ENCODE data around the gene INHBC. TPM values are rescaled to one million over a fixed set of nuclear protein-coding genes. Genes with fewer than 3 reads are reported as not detected.

The INHBC gene
- total RNA-seq, 1 donor from 2014 or later, result not detected

GRCh38 chr12:57496822-57497221 is 62.2 kb downstream of the INHBC start:
- TF ChIP-seq CTCF (IDR thresholded peaks at IDR 0.05; ENCODE audit: insufficient read depth, low read length, poor library complexity, severe bottlenecking), result no peak
- Histone ChIP-seq H3K36me3 (ENCODE audit: control insufficient read depth, insufficient read depth, low read length) (peaks cover 10% of the 10 kb centered on the region), H3K4me3 (ENCODE audit: low read depth, low read length) (no peak overlapping the region), H3K27me3 (ENCODE audit: control insufficient read depth, insufficient read depth, low read length) (no peaks in the 10 kb centered on the region)
- DNase-seq (ENCODE audit: low read depth), result no peak

- peaks cover 10% of the 10 kb centered on the region for H3K36me3 ChIP-seq (ENCODE audit: control insufficient read depth, insufficient read depth, low read length)
- H3K27me3 ChIP-seq (ENCODE audit: control insufficient read depth, insufficient read depth, low read length), result no peaks in the 10 kb centered on the region
- DNase-seq (ENCODE audit: low read depth), result no peak
- TF ChIP-seq CTCF (IDR thresholded peaks at IDR 0.05; ENCODE audit: insufficient read depth, low read length, poor library complexity, severe bottlenecking), result no peak
- H3K4me3 ChIP-seq (ENCODE audit: low read depth, low read length), result no peak overlapping the region
Observed at GRCh38 chr12:57497223-57498131, 62.9 kb downstream of the INHBC start.

- TF ChIP-seq CTCF (IDR thresholded peaks at IDR 0.05; ENCODE audit: insufficient read depth, low read length, poor library complexity, severe bottlenecking), result no peak
- Histone ChIP-seq H3K27me3 (ENCODE audit: control insufficient read depth, insufficient read depth, low read length) (no peaks in the 10 kb centered on the region), H3K36me3 (ENCODE audit: control insufficient read depth, insufficient read depth, low read length) (peaks cover 7% of the 10 kb centered on the region), H3K4me3 (ENCODE audit: low read depth, low read length) (no peak overlapping the region)
- no peak for DNase-seq (ENCODE audit: low read depth)
Observed at GRCh38 chr12:57498132-57498502, 63.5 kb downstream of the INHBC start.

GRCh38 chr12:57498571-57498970 is 64.0 kb downstream of the INHBC start:
- no peak overlapping the region for H3K4me3 ChIP-seq (ENCODE audit: low read depth, low read length)
- TF ChIP-seq CTCF (IDR thresholded peaks at IDR 0.05; ENCODE audit: insufficient read depth, low read length, poor library complexity, severe bottlenecking), result no peak
- H3K36me3 ChIP-seq (ENCODE audit: control insufficient read depth, insufficient read depth, low read length), result peaks cover 7% of the 10 kb centered on the region
- no peaks in the 10 kb centered on the region for H3K27me3 ChIP-seq (ENCODE audit: control insufficient read depth, insufficient read depth, low read length)
- DNase-seq (ENCODE audit: low read depth), result no peak

GRCh38 chr12:57500213-57500612 is 65.6 kb downstream of the INHBC start:
- Histone ChIP-seq H3K4me3 (ENCODE audit: low read depth, low read length) (no peak overlapping the region), H3K27me3 (ENCODE audit: control insufficient read depth, insufficient read depth, low read length) (no peaks in the 10 kb centered on the region), H3K36me3 (ENCODE audit: control insufficient read depth, insufficient read depth, low read length) (peaks cover 7% of the 10 kb centered on the region)
- TF ChIP-seq CTCF (IDR thresholded peaks at IDR 0.05; ENCODE audit: insufficient read depth, low read length, poor library complexity, severe bottlenecking), result no peak
- DNase-seq (ENCODE audit: low read depth), result no peak

Other genes starting within 250 kb of the INHBC start
- gene NXPH4, start 218.0 kb upstream of the INHBC start, total RNA-seq, result 3.1 and 5.9 TPM in 2 replicates
- 490 and 536 TPM in 2 replicates for gene SHMT2, start 205.1 kb upstream of the INHBC start, total RNA-seq
- gene STAC3, start 183.6 kb upstream of the INHBC start, total RNA-seq, result 0.71 TPM in 1 of 2 replicates, not detected in the other
- 17.9 and 18.5 TPM in 2 replicates for gene R3HDM2, start 3.7 kb upstream of the INHBC start, total RNA-seq
- gene INHBE, start 20.5 kb downstream of the INHBC start, total RNA-seq, result 4.4 and 8.7 TPM in 2 replicates
- 1.6 TPM in 2 replicates for gene GLI1, start 25.0 kb downstream of the INHBC start, total RNA-seq
- 1.1 and 2.9 TPM in 2 replicates for gene ARHGAP9, start 45.1 kb downstream of the INHBC start, total RNA-seq
- 260 and 268 TPM in 2 replicates for gene MARS1, start 53.3 kb downstream of the INHBC start, total RNA-seq
- 95.7 and 107 TPM in 2 replicates for gene DDIT3, start 85.7 kb downstream of the INHBC start, total RNA-seq
- 10.0 and 11.6 TPM in 2 replicates for gene MBD6, start 88.0 kb downstream of the INHBC start, total RNA-seq
- 154 and 191 TPM in 2 replicates for gene DCTN2, start 112.4 kb downstream of the INHBC start, total RNA-seq
- gene KIF5A, start 115.3 kb downstream of the INHBC start, total RNA-seq, result 1.2 and 1.9 TPM in 2 replicates
- gene PIP4K2C, start 156.4 kb downstream of the INHBC start, total RNA-seq, result 96.0 and 105 TPM in 2 replicates
- 27.3 and 34.1 TPM in 2 replicates for gene DTX3, start 170.0 kb downstream of the INHBC start, total RNA-seq
- gene ARHGEF25, start 176.7 kb downstream of the INHBC start, total RNA-seq, result 2.3 and 2.4 TPM in 2 replicates
- 0.48 and 2.2 TPM in 2 replicates for gene B4GALNT1, start 198.4 kb downstream of the INHBC start, total RNA-seq

All from kidney epithelial cell (primary cell).